Gastrocnemius medialis (tissue), 4 donors: Measurements from ENCODE around the gene PHTF2.
A peak's percentile ranks its signal among the peaks of the same experiment; 100 is the strongest.

Experiments used
- CTCF ChIP-seq, 5 experiments: fragments of 450-650 bp in 3 of 5; fragments of 200-600 bp in 2 of 5; sonication (generic) in 2 of 5; IDR thresholded peaks in 4 of 5; conservative IDR thresholded peaks in 1 of 5; 1 replicate in 4 of 5; 2 replicates in 1 of 5; pipeline ENCODE4 v1.5.1; 2016 to 2019; ENCODE audit warnings: antibody characterized with exemption in 5 of 5, mild to moderate bottlenecking in 3 of 5, moderate library complexity in 3 of 5
- POLR2A ChIP-seq, 2 donors: fragments of 450-650 bp; IDR thresholded peaks; one replicate each; pipeline ENCODE4 v1.6.1; 2017; ENCODE audit warnings: antibody characterized with exemption in 2 of 2, mild to moderate bottlenecking in 2 of 2, moderate library complexity in 2 of 2

GRCh38 chr7:77855371-77856083 lies 57.0 kb downstream of the PHTF2 start:
- TF ChIP-seq POLR2A (IDR thresholded peaks at IDR 0.05): no peak
- peak in 1 of 5 experiments; percentile 16 for TF ChIP-seq CTCF (IDR thresholded peaks at IDR 0.05 in 4 of 5, conservative IDR thresholded peaks at IDR 0.05 in 1 of 5)
